K562 (cell line): ENCODE measurements around the gene USP10. TPM values are rescaled to one million over a fixed set of nuclear protein-coding genes. Genes with fewer than 3 reads are reported as not detected.

Experiments used
- ATAC-seq: fragments of 200-7000 bp; cut with Tn5 transposase; 3 replicates; pipeline ENCODE4 v1.9.1; 2020; ENCODE audit warnings: moderate library complexity
- BruUV-seq: library from RNA; stranded (reverse); fragments of 400-500 nt; replicated peaks from 2 replicates; lab custom pipeline; 2021; lab: Mats Ljungman, UMichigan
- CTCF ChIA-PET: fragments of 300-600 bp; formaldehyde crosslinking; extraction: SDS; loops from one replicate; lab custom pipeline; 2021; ENCODE audit warnings: low intra/inter-chr PET ratio; lab: Yijun Ruan, JAX
- POLR2A ChIA-PET: fragments of 300-600, 350-650 bp; sonication (Branson Sonifier 250); formaldehyde crosslinking; extraction: SDS; loops from one replicate; lab custom pipeline; 2021; ENCODE audit warnings: antibody characterized with exemption, inconsistent platforms; lab: Yijun Ruan, JAX
- DNase-seq, 4 experiments: peaks; one replicate each; pipeline versions ENCODE4 v3.0.0 to v3.0.0-alpha.2; 2011 to 2018; ENCODE audit warnings: low spot score in 3 of 4, mixed read lengths in 3 of 4; ENCODE audit errors: extremely low read depth in 1 of 4
- FAIRE-seq: peaks from 2 replicates; lab custom pipeline; 2011; peaks lifted over from hg19 to GRCh38; lab: Jason Lieb, UNC
- H2AFZ ChIP-seq: 2 replicates; pipeline ENCODE4 v1.6.0; 2011; ENCODE audit warnings: low read depth, low read length, control low read depth, inconsistent platforms
- H3K27ac ChIP-seq: fragments of 200-600 bp; 3 replicates; pipeline ENCODE4 v1.8.0; 2011; ENCODE audit warnings: low read depth, mild to moderate bottlenecking, control low read depth, inconsistent platforms, low read length, moderate library complexity, mixed read lengths; ENCODE audit errors: extremely low read depth
- H3K27me3 ChIP-seq, 2 experiments: fragments of 300-600 bp in 1 of 2; 2 replicates in 1 of 2; 3 replicates in 1 of 2; pipeline versions ENCODE4 v1.6.0 to v1.8.0; 2011; ENCODE audit warnings: inconsistent platforms in 2 of 2, low read length in 2 of 2, mild to moderate bottlenecking in 1 of 2, mixed read lengths in 1 of 2, moderate library complexity in 1 of 2; ENCODE audit not compliant: control insufficient read depth in 2 of 2, insufficient read depth in 2 of 2
- H3K36me3 ChIP-seq: fragments of 300-600 bp; 3 replicates; pipeline ENCODE4 v1.8.0; 2011; ENCODE audit warnings: mild to moderate bottlenecking, low read length, inconsistent platforms; ENCODE audit not compliant: control insufficient read depth, insufficient read depth
- H3K4me1 ChIP-seq, 2 experiments: fragments of 200-600 bp in 1 of 2; replicated peaks in 1 of 2; 2 replicates in 1 of 2; 3 replicates in 1 of 2; pipeline versions ENCODE4 v1.5.1 to v1.8.0; 2011; ENCODE audit warnings: inconsistent platforms in 2 of 2, low read length in 2 of 2, mild to moderate bottlenecking in 1 of 2, mixed read lengths in 1 of 2, moderate library complexity in 1 of 2; ENCODE audit not compliant: control insufficient read depth in 2 of 2, insufficient read depth in 2 of 2
- H3K4me2 ChIP-seq: 2 replicates; pipeline ENCODE4 v1.6.1; 2011; ENCODE audit warnings: low read length, control low read depth, inconsistent platforms, mixed read lengths; ENCODE audit not compliant: insufficient read depth
- H3K4me3 ChIP-seq: fragments of 200-600 bp; sonication (generic), shearing (Covaris generic); 2 replicates; pipeline ENCODE4 v1.5.1; 2016; ENCODE audit warnings: control low read depth, inconsistent platforms
- H3K79me2 ChIP-seq: fragments of 200-600 bp; 3 replicates; pipeline ENCODE4 v1.8.0; 2011; ENCODE audit warnings: low read length, inconsistent platforms; ENCODE audit not compliant: control insufficient read depth, insufficient read depth
- H3K9ac ChIP-seq, 2 experiments: 2 replicates each; pipeline versions ENCODE4 v1.6.0 to v1.6.1; 2011; ENCODE audit warnings: low read depth in 2 of 2, low read length in 2 of 2, control low read depth in 1 of 2, inconsistent platforms in 1 of 2, mild to moderate bottlenecking in 1 of 2, mixed read lengths in 1 of 2; ENCODE audit not compliant: insufficient read depth in 1 of 2
- H3K9me1 ChIP-seq: one replicate; pipeline ENCODE4 v1.6.0; 2011; ENCODE audit warnings: inconsistent platforms, mild to moderate bottlenecking, low read length, moderate library complexity; ENCODE audit not compliant: control insufficient read depth, insufficient read depth
- H3K9me3 ChIP-seq: replicated peaks from 2 replicates; pipeline ENCODE4 v1.5.1; 2011; ENCODE audit warnings: low read depth, low read length, inconsistent platforms; ENCODE audit not compliant: control insufficient read depth, insufficient read depth
- H4K20me1 ChIP-seq: replicated peaks from 2 replicates; pipeline ENCODE4 v1.6.1; 2011; ENCODE audit warnings: low read length, inconsistent platforms, mixed read lengths; ENCODE audit not compliant: control insufficient read depth, insufficient read depth
- ARID2 ChIP-seq: fragments of 450-650 bp; IDR thresholded peaks from 2 replicates; pipeline ENCODE4 v1.6.1; 2017; ENCODE audit warnings: antibody characterized with exemption, mild to moderate bottlenecking
- E4F1 ChIP-seq: fragments of 250-450 bp; sonication (Bioruptor Pico); IDR thresholded peaks from 2 replicates; pipeline ENCODE4 v1.5.0; 2021; ENCODE audit warnings: mild to moderate bottlenecking, borderline replicate concordance
- MAFK ChIP-seq: IDR thresholded peaks from 2 replicates; pipeline ENCODE4 v1.6.1; 2011; ENCODE audit warnings: low read length, improper control_type of control experiment
- SMARCA4 ChIP-seq: fragments of 450-650 bp; IDR thresholded peaks from 2 replicates; pipeline ENCODE4 v1.6.1; 2016
- SMARCC2 ChIP-seq: fragments of 450-650 bp; IDR thresholded peaks from 2 replicates; pipeline ENCODE4 v1.6.1; 2017; ENCODE audit warnings: antibody characterized with exemption, moderate library complexity, mild to moderate bottlenecking, low read depth
- WHSC1 ChIP-seq: IDR thresholded peaks from one replicate; pipeline ENCODE4 v1.6.1; 2012; ENCODE audit warnings: low read length, control low read depth, inconsistent platforms
- ZNF175 ChIP-seq: fragments of 200-800 bp; sonication (Bioruptor generic); IDR thresholded peaks from 2 replicates; pipeline ENCODE4 v1.6.1; 2016; ENCODE audit warnings: low read depth, mild to moderate bottlenecking, missing genetic modification characterization, missing compliant biosample characterization
- ZNF217 ChIP-seq: sonication (generic); formaldehyde crosslinking; IDR thresholded peaks from 2 replicates; pipeline ENCODE4 v1.8.0; 2022; ENCODE audit warnings: mild to moderate bottlenecking, missing genetic modification reagents
- ZNF280B ChIP-seq: fragments of 250-450 bp; sonication (Bioruptor Pico); IDR thresholded peaks from 2 replicates; pipeline ENCODE4 v1.5.1; 2021; ENCODE audit warnings: mild to moderate bottlenecking
- ZNF408 ChIP-seq: fragments of 250-450 bp; sonication (Bioruptor Pico); IDR thresholded peaks from 2 replicates; pipeline ENCODE4 v1.4.0; 2020; ENCODE audit warnings: low read depth, mild to moderate bottlenecking, moderate library complexity
- ZNF561 ChIP-seq: fragments of 450-650 bp; formaldehyde crosslinking; conservative IDR thresholded peaks from 2 replicates; pipeline ENCODE4 v1.4.0; 2020; ENCODE audit warnings: mild to moderate bottlenecking, moderate library complexity
- ZNF639 ChIP-seq, 2 experiments: fragments of 200-800 bp in 1 of 2; sonication (Bioruptor generic) in 1 of 2; sonication (generic) in 1 of 2; formaldehyde crosslinking in 1 of 2; IDR thresholded peaks in 1 of 2; conservative IDR thresholded peaks in 1 of 2; 2 replicates each; pipeline versions ENCODE4 v1.5.0 to v1.6.1; 2016 to 2020; ENCODE audit warnings: missing compliant biosample characterization in 1 of 2, missing genetic modification characterization in 1 of 2, missing genetic modification reagents in 1 of 2
- WGBS: fragments of 100-300 bp; shearing (Covaris generic); methylation state at CpG from one replicate; pipeline ENCODE4 v1.1.6; 2016; ENCODE audit warnings: low coverage, mixed read lengths; ENCODE audit not compliant: insufficient coverage; ENCODE audit errors: missing lambda C conversion rate; 5-methylcytosine and 5-hydroxymethylcytosine counted together
- in situ Hi-C: fragments of 300-500 bp; cut with MboI; formaldehyde crosslinking; loops from 4 replicates; pipeline ENCODE4 v1.15.0; 2018; ENCODE audit warnings: inconsistent platforms, mixed read lengths
- intact Hi-C: fragments of 100-400 bp; cut with micrococcal nuclease; formaldehyde crosslinking; loops from 2 replicates; pipeline ENCODE4 v1.14.2; 2022
- polyA plus RNA-seq, 8 experiments: library from polyadenylated mRNA; depleted of rRNA in 4 of 8; stranded (reverse) in 5 of 8; unstranded in 3 of 8; fragments of >200 nt; fragmentation: Nextera tagmentation in 2 of 8; fragmentation: Illumina TruSeq in 1 of 8; extraction: Ambion mirVana in 2 of 8; extraction: Trizol in 1 of 8; gene quantifications; 2 replicates each; pipeline versions ENCODE4 v1.2.1 to v1.2.3, GENCODE V29; 2011 to 2014; ENCODE audit warnings: inconsistent platforms in 1 of 8, missing spikeins in 1 of 8
- total RNA-seq, 7 experiments: library from RNA; depleted of rRNA in 6 of 7; stranded (reverse); fragments of >200 nt in 6 of 7; fragmentation: Illumina TruSeq in 2 of 7; extraction: Trizol in 2 of 7; gene quantifications; 2 replicates each; pipeline versions ENCODE4 v1.2.1 to v1.2.3, GENCODE V29; 2011 to 2021; ENCODE audit warnings: low replicate concordance in 1 of 7

The USP10 gene
- total and polyA plus RNA-seq, 9 of the 15 experiments (the other 6 are each of a cell fraction or from before 2014, with no cell fraction given): 61.7 to 197 (median 116) TPM

DNA sequence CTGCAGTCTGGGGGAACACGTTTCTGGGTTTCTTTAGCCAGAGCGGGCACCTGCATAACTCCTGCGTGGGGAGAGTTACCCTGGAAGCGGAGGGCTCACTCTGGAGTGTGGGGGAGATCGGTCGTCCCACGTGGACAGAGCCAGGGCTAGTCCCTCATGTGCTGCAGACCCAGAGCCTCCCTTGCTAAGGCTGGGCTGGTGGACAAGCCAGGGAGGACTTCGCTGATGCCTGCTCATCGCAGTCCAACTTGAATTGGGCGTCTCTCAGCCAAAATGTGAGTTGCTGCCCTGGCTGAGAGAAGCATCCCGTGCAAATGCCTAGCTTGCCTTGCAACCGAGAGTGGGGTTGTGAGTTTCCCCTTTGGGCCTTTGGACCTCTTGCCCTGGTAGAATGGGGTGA, 121.0 kb downstream of the USP10 start (continued):
- TF ChIP-seq ZNF280B (CRISPR knock-in tag) (no peak), ZNF217 (CRISPR knock-in tag) (no peak), WHSC1 (no peak)

DNA sequence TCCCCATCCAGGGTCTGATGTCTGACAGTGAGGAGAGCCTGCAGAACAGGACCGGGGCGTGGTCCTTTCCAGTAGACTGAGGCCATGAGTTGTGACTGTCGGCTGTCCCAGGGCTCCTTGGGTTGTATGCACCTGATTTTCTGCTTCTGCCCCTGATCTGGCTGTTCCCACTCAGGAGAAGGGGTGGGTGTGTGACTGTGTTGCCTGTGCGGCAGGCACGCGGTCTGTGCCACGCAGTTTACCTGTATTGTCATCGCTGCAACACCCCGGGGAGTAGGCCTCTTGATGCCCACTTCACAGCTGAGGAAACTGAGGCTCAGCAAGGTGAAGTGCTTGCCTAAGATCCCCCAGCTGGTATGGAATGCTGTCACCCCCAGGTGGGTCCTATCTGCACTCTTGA, 121.4 kb downstream of the USP10 start:
- H3K9ac ChIP-seq: no peak overlapping the region
- H3K9me1 ChIP-seq: no peaks in the 10 kb centered on the region
- in situ Hi-C loops: no loop called here
- H3K4me1 ChIP-seq: peaks cover 8 to 12% of the 10 kb centered on the region in 2 experiments; a peak in 2 of 5 replicates
- no peaks in the 10 kb centered on the region for H3K9me3 ChIP-seq
- no peaks in the 10 kb centered on the region for H3K79me2 ChIP-seq
- H3K36me3 ChIP-seq: no peaks in the 10 kb centered on the region
- FAIRE-seq: no peak
- POLR2A ChIA-PET: interaction anchor here (1.5 kb wide), 1 partner anchor 10 kb away, joined by 4 read pairs; no protein-coding TSS in a partner anchor
- no peak for DNase-seq
- H2AFZ ChIP-seq: no peak overlapping the region
- no peak overlapping the region for H3K4me2 ChIP-seq
- BruUV-seq: no TSS peak
- H3K27me3 ChIP-seq: peaks cover 45 to 77% of the 10 kb centered on the region in 2 experiments
- intact Hi-C loops: no loop called here
- H4K20me1 ChIP-seq: peaks cover 14% of the 10 kb centered on the region; the same call in 1 of the 2 replicates
- H3K27ac ChIP-seq: no peak overlapping the region
- CTCF ChIA-PET: no interaction called here
- no peak overlapping the region for H3K4me3 ChIP-seq
- 3% methylated on average over 9 of the region's 9 CpGs for WGBS
- no peak for ATAC-seq
- no peak for TF ChIP-seq ARID2
- TF ChIP-seq ZNF408 (CRISPR knock-in tag): no peak
- TF ChIP-seq ZNF175 (CRISPR knock-in tag): no peak
- TF ChIP-seq MAFK: no peak
- TF ChIP-seq ZNF639 (CRISPR knock-in tag; conservative IDR thresholded peaks at IDR 0.05 in 1 of 2, IDR thresholded peaks at IDR 0.05 in 1 of 2): no peak
- TF ChIP-seq ZNF561 (CRISPR knock-in tag): no peak
- no peak for TF ChIP-seq E4F1
- no peak for TF ChIP-seq SMARCA4
- no peak for TF ChIP-seq SMARCC2
